Measurements from ENCODE around the gene SLC5A11.
"Not testable (repeated sequence)": the region's sequence is repeated elsewhere in the genome, so short reads cannot be mapped to it uniquely, and the experiment has no call there.

SLC5A11 gene

GRCh38 chr16:24845726-24846547 is at the start of gene SLC5A11:
SLC5A11 (plus strand) TSS chr16:24845963; CDS start chr16:24858644, 12,681 bp downstream.
- no peak within 1 kb of the TSS for H3K4me3 ChIP-seq (ENCODE audit: low read depth, low read length)

- no peak overlapping the region for H3K4me3 ChIP-seq (ENCODE audit: low read depth, low read length)
Observed at GRCh38 chr16:24800586-24800985, 45.2 kb upstream of the SLC5A11 start.

- H3K4me3 ChIP-seq (ENCODE audit: low read depth, low read length), result no peak overlapping the region
Observed at GRCh38 chr16:24801761-24802302, 43.9 kb upstream of the SLC5A11 start.

- H3K4me3 ChIP-seq (ENCODE audit: low read depth, low read length), result no peak overlapping the region
Observed at GRCh38 chr16:24805484-24805883, 40.3 kb upstream of the SLC5A11 start.

GRCh38 chr16:24807301-24807700 is 38.5 kb upstream of the SLC5A11 start:
- no peak overlapping the region for H3K4me3 ChIP-seq (ENCODE audit: low read depth, low read length)

- no peak overlapping the region for H3K4me3 ChIP-seq (ENCODE audit: low read depth, low read length)
Observed at GRCh38 chr16:24810951-24811843, 34.6 kb upstream of the SLC5A11 start.

- not testable (repeated sequence) for H3K4me3 ChIP-seq (ENCODE audit: low read depth, low read length)
Observed at GRCh38 chr16:24812813-24813212, 33.0 kb upstream of the SLC5A11 start.

GRCh38 chr16:24815021-24815420 is 30.7 kb upstream of the SLC5A11 start:
- no peak overlapping the region for H3K4me3 ChIP-seq (ENCODE audit: low read depth, low read length)

- no peak overlapping the region for H3K4me3 ChIP-seq (ENCODE audit: low read depth, low read length)
Observed at GRCh38 chr16:24816688-24817087, 29.1 kb upstream of the SLC5A11 start.

GRCh38 chr16:24819462-24820040 is 26.2 kb upstream of the SLC5A11 start:
- no peak overlapping the region for H3K4me3 ChIP-seq (ENCODE audit: low read depth, low read length)

- no peak overlapping the region for H3K4me3 ChIP-seq (ENCODE audit: low read depth, low read length)
Observed at GRCh38 chr16:24820522-24820921, 25.2 kb upstream of the SLC5A11 start.

- H3K4me3 ChIP-seq (ENCODE audit: low read depth, low read length), result no peak overlapping the region
Observed at GRCh38 chr16:24821129-24821528, 24.6 kb upstream of the SLC5A11 start.

- H3K4me3 ChIP-seq (ENCODE audit: low read depth, low read length), result no peak overlapping the region
Observed at GRCh38 chr16:24822542-24822941, 23.2 kb upstream of the SLC5A11 start.

- no peak overlapping the region for H3K4me3 ChIP-seq (ENCODE audit: low read depth, low read length)
Observed at GRCh38 chr16:24822974-24823373, 22.8 kb upstream of the SLC5A11 start.

GRCh38 chr16:24825696-24826095 is 20.1 kb upstream of the SLC5A11 start:
- H3K4me3 ChIP-seq (ENCODE audit: low read depth, low read length), result no peak overlapping the region

GRCh38 chr16:24826096-24826690 is 19.6 kb upstream of the SLC5A11 start:
- H3K4me3 ChIP-seq (ENCODE audit: low read depth, low read length), result no peak overlapping the region

GRCh38 chr16:24826817-24827566 is 18.8 kb upstream of the SLC5A11 start:
- no peak overlapping the region for H3K4me3 ChIP-seq (ENCODE audit: low read depth, low read length)

GRCh38 chr16:24829153-24829552 is 16.6 kb upstream of the SLC5A11 start:
- no peak overlapping the region for H3K4me3 ChIP-seq (ENCODE audit: low read depth, low read length)

- no peak overlapping the region for H3K4me3 ChIP-seq (ENCODE audit: low read depth, low read length)
Observed at GRCh38 chr16:24833352-24833751, 12.4 kb upstream of the SLC5A11 start.

All from iPS-11a (cell line).